NB4 (cell line): ENCODE results near the gene THUMPD2.
A peak's percentile ranks its signal among the peaks of the same experiment; 100 is the strongest.

Experiments
- DNase-seq: peaks from one replicate; pipeline ENCODE4 v3.0.0; 2010; ENCODE audit warnings: low read depth
- H3K4me3 ChIP-seq: one replicate; pipeline ENCODE4 v1.5.1; 2011; ENCODE audit warnings: mild to moderate bottlenecking, low read depth, low read length, moderate library complexity
- CTCF ChIP-seq: IDR thresholded peaks from one replicate; pipeline ENCODE4 v1.5.1; 2012; ENCODE audit warnings: low read depth, low read length
- MAX ChIP-seq: IDR thresholded peaks from 2 replicates; pipeline ENCODE4 v1.6.1; 2011; ENCODE audit warnings: low read depth, low read length
- MYC ChIP-seq: IDR thresholded peaks from 2 replicates; pipeline ENCODE4 v1.6.1; 2011; ENCODE audit warnings: low read depth, low read length
- POLR2A ChIP-seq: IDR thresholded peaks from 2 replicates; pipeline ENCODE4 v1.6.1; 2011; ENCODE audit warnings: mild to moderate bottlenecking; ENCODE audit not compliant: insufficient read length; ENCODE audit errors: extremely low read depth

The THUMPD2 gene

GRCh38 chr2:39778775-39779340 is at the start of gene THUMPD2:
Gene THUMPD2, minus strand, starts transcription at chr2:39779258. Its CDS starts 19 bp downstream, at chr2:39779239.
- TF ChIP-seq CTCF (no peak), MAX (peak; percentile 92), POLR2A (peak; percentile 83), MYC (peak; percentile 95)
- H3K4me3 ChIP-seq: peak within 1 kb of the TSS; percentile 87
- peak; percentile 86 for DNase-seq

- no peak overlapping the region for H3K4me3 ChIP-seq
- no peak for TF ChIP-seq MYC
- no peak for TF ChIP-seq MAX
- no peak for TF ChIP-seq CTCF
- no peak for TF ChIP-seq POLR2A
- DNase-seq: no peak
Observed at GRCh38 chr2:39821871-39822270, 42.8 kb upstream of the THUMPD2 start.

GRCh38 chr2:39816845-39817244 is 37.8 kb upstream of the THUMPD2 start:
- no peak for TF ChIP-seq MAX
- no peak overlapping the region for H3K4me3 ChIP-seq
- DNase-seq: no peak

GRCh38 chr2:39816428-39816827 is 37.4 kb upstream of the THUMPD2 start:
- no peak for DNase-seq
- no peak overlapping the region for H3K4me3 ChIP-seq
- TF ChIP-seq CTCF (no peak), MAX (no peak), POLR2A (no peak), MYC (no peak)

- TF ChIP-seq MAX: no peak
- no peak for TF ChIP-seq MYC
- TF ChIP-seq CTCF: no peak
- TF ChIP-seq POLR2A: no peak
- no peak overlapping the region for H3K4me3 ChIP-seq
- DNase-seq: no peak
Observed at GRCh38 chr2:39805936-39806608, 27.0 kb upstream of the THUMPD2 start.

- H3K4me3 ChIP-seq: no peak overlapping the region
- TF ChIP-seq POLR2A (no peak), MYC (no peak), MAX (no peak), CTCF (no peak)
- DNase-seq: no peak
Observed at GRCh38 chr2:39803839-39804238, 24.8 kb upstream of the THUMPD2 start.
